Hepatocyte (in vitro differentiated cells): Measurements from ENCODE around the gene RIMBP2.

Experiments
- EZH2 ChIP-seq: fragments of 200-600 bp; sonication (generic); IDR thresholded peaks from 2 replicates; pipeline ENCODE4 v1.6.1; 2016; ENCODE audit warnings: antibody characterized with exemption, mild to moderate bottlenecking, borderline replicate concordance
- EZH2phosphoT487 ChIP-seq: fragments of 200-600 bp; sonication (generic); IDR thresholded peaks from one replicate; pipeline ENCODE4 v1.6.1; 2018; ENCODE audit warnings: antibody characterized with exemption, mild to moderate bottlenecking, low read depth, moderate library complexity; ENCODE audit not compliant: unreplicated experiment, severe bottlenecking
- TF ChIP-seq, protein P1 (sequence below): fragments of 200-600 bp; sonication (generic); IDR thresholded peaks from 2 replicates; pipeline ENCODE4 v1.5.1; 2016; ENCODE audit warnings: antibody characterized with exemption, mild to moderate bottlenecking; ENCODE audit not compliant: poor library complexity

DNA sequence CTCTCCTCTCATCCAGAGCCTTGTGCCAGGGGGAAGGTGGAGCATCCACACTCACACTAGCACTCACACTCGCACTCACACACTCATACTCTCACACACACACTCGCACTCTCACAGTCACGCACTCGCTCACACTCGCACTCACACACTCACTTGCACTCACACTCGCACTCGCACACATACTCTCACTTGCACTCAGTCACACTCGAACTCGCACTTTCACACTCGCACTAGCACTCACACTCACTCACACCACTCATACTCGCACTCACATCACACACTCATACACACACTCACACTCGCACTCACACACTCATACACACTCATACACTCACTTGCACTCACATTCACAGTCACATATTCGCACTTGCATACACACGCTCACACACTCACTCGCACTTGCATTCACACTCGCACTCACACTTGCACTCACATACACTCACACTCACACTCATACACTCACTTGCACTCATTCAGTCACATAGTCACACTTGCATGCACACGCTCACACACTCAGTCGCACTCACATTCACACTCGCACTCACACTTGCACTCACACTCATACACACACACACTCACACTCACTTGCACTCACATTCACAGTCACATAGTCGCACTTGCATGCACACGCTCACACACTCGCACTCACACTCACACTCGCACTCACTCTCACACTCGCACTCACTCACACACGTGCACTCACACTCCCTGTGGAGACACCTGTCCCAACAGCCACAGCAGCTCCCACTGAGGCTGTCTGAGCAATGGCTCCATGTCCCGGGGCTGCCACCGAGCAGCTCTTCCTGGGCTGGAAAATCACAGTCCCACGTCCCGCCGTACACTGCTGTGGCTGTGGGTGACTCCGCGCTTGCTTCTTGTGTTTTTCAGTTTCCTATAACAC lies 12.3 kb upstream of the RIMBP2 start:
- TF ChIP-seq, protein P1, sequence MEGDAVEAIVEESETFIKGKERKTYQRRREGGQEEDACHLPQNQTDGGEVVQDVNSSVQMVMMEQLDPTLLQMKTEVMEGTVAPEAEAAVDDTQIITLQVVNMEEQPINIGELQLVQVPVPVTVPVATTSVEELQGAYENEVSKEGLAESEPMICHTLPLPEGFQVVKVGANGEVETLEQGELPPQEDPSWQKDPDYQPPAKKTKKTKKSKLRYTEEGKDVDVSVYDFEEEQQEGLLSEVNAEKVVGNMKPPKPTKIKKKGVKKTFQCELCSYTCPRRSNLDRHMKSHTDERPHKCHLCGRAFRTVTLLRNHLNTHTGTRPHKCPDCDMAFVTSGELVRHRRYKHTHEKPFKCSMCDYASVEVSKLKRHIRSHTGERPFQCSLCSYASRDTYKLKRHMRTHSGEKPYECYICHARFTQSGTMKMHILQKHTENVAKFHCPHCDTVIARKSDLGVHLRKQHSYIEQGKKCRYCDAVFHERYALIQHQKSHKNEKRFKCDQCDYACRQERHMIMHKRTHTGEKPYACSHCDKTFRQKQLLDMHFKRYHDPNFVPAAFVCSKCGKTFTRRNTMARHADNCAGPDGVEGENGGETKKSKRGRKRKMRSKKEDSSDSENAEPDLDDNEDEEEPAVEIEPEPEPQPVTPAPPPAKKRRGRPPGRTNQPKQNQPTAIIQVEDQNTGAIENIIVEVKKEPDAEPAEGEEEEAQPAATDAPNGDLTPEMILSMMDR, result no peak
- no peak for TF ChIP-seq EZH2
- no peak for TF ChIP-seq EZH2phosphoT487
